ENCODE measurements around the gene TAC3. TPM values are rescaled to one million over a fixed set of nuclear protein-coding genes. Genes with fewer than 3 reads are reported as not detected.
"Not testable (repeated sequence)": the region's sequence is repeated elsewhere in the genome, so short reads cannot be mapped to it uniquely, and the experiment has no call there.

TAC3 gene
- total RNA-seq, 3 donors from 2014 or later (not counting 1 experiment from before 2014, with no cell fraction given): not detected

GRCh38 chr12:56978397-56979138 lies 37.8 kb downstream of the TAC3 start:
- DNase-seq (no peak), ATAC-seq (no peak)
- Mint-ChIP-seq H3K4me1 (no peaks in the 10 kb centered on the region), H3K36me3 (no peaks in the 10 kb centered on the region), H3K27me3 (ENCODE audit: low read depth in 2 of 2) (no peaks in the 10 kb centered on the region), H3K4me3 (no peak overlapping the region), H3K9me3 (no peaks in the 10 kb centered on the region), H3K27ac (no peak overlapping the region)
- no peaks in the 10 kb centered on the region for H3K4me1 ChIP-seq (ENCODE audit: control insufficient read depth, insufficient read depth, low read length)
- 96% methylated on average over 3 of the region's 3 CpGs for WGBS (ENCODE audit: insufficient coverage)
- no peaks in the 10 kb centered on the region for H3K9me3 ChIP-seq (ENCODE audit: control insufficient read depth, insufficient read depth, low read length)
- H3K36me3 ChIP-seq (ENCODE audit: control insufficient read depth, insufficient read depth, low read length): no peaks in the 10 kb centered on the region
- intact Hi-C loops (cut with micrococcal nuclease): no loop called here
- TF ChIP-seq CTCF (IDR thresholded peaks at IDR 0.05): no peak
- no peaks in the 10 kb centered on the region for H3K27me3 ChIP-seq (ENCODE audit: control insufficient read depth, insufficient read depth, low read length)
- no peak overlapping the region for H3K4me3 ChIP-seq (ENCODE audit: low read length)
- no peak overlapping the region for H3K27ac ChIP-seq (ENCODE audit: low read length)

DNA sequence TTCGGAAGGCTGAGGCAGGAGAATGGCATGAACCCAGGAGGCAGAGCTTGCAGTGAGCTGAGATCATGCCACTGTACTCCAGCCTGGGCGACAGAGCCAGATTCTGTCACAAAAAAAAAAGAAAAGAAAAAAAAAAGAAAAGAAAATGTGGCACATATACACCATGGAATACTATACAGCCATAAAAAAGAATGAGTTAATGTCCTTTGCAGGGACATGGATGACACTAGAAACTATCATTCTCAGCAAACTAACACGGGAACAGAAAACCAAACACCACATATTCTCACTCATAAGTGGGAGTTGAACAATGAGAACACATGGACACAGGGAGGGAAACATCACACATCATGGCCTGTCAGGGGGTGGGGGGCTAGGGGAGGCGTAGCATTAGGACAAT lies 39.0 kb downstream of the TAC3 start:
- H3K27ac Mint-ChIP-seq; H3K27me3 ChIP-seq (ENCODE audit: control insufficient read depth, insufficient read depth, low read length); H3K9me3 Mint-ChIP-seq; DNase-seq; H3K36me3 ChIP-seq (ENCODE audit: control insufficient read depth, insufficient read depth, low read length); ATAC-seq; H3K36me3 Mint-ChIP-seq; H3K4me3 Mint-ChIP-seq; H3K27ac ChIP-seq (ENCODE audit: low read length); H3K9me3 ChIP-seq (ENCODE audit: control insufficient read depth, insufficient read depth, low read length); H3K27me3 Mint-ChIP-seq (ENCODE audit: low read depth in 2 of 2); H3K4me1 Mint-ChIP-seq; H3K4me3 ChIP-seq (ENCODE audit: low read length); intact Hi-C loops (cut with micrococcal nuclease); H3K4me1 ChIP-seq (ENCODE audit: control insufficient read depth, insufficient read depth, low read length): not testable (repeated sequence)
- WGBS (ENCODE audit: insufficient coverage): 88% methylated on average over 3 of the region's 4 CpGs

- H3K27me3 ChIP-seq (ENCODE audit: control insufficient read depth, insufficient read depth, low read length); H3K36me3 Mint-ChIP-seq: not testable (repeated sequence)
- 100% methylated on average over 1 of the region's 3 CpGs for WGBS (ENCODE audit: insufficient coverage)
These were observed 42.1 kb downstream of the TAC3 start for GRCh38 chr12:56974224-56974623.

GRCh38 chr12:56968910-56969309 lies 47.4 kb downstream of the TAC3 start:
- H3K4me3 Mint-ChIP-seq; H3K9me3 ChIP-seq (ENCODE audit: control insufficient read depth, insufficient read depth, low read length); H3K27me3 ChIP-seq (ENCODE audit: control insufficient read depth, insufficient read depth, low read length); ATAC-seq; H3K9me3 Mint-ChIP-seq; intact Hi-C loops (cut with micrococcal nuclease); H3K36me3 Mint-ChIP-seq; H3K4me1 ChIP-seq (ENCODE audit: control insufficient read depth, insufficient read depth, low read length); H3K27ac ChIP-seq (ENCODE audit: low read length); H3K27ac Mint-ChIP-seq; H3K36me3 ChIP-seq (ENCODE audit: control insufficient read depth, insufficient read depth, low read length); DNase-seq; H3K4me3 ChIP-seq (ENCODE audit: low read length); H3K4me1 Mint-ChIP-seq: not testable (repeated sequence)
- WGBS (ENCODE audit: insufficient coverage): 69% methylated on average over 1 of the region's 6 CpGs
- H3K27me3 Mint-ChIP-seq (ENCODE audit: low read depth in 2 of 2): peaks cover 8 to 23% of the 10 kb centered on the region in 2 donors

More at GRCh38 chr12:56974224-56974623, 42.1 kb downstream of the TAC3 start:
- H3K9me3 Mint-ChIP-seq; DNase-seq; H3K4me3 ChIP-seq (ENCODE audit: low read length); intact Hi-C loops (cut with micrococcal nuclease); ATAC-seq; H3K36me3 ChIP-seq (ENCODE audit: control insufficient read depth, insufficient read depth, low read length); H3K9me3 ChIP-seq (ENCODE audit: control insufficient read depth, insufficient read depth, low read length); H3K4me1 ChIP-seq (ENCODE audit: control insufficient read depth, insufficient read depth, low read length); H3K27ac Mint-ChIP-seq; H3K4me3 Mint-ChIP-seq; H3K4me1 Mint-ChIP-seq; H3K27ac ChIP-seq (ENCODE audit: low read length): not testable (repeated sequence)
- H3K27me3 Mint-ChIP-seq (ENCODE audit: low read depth in 2 of 2): peaks cover 8 to 11% of the 10 kb centered on the region in 2 donors

GRCh38 chr12:56965997-56966642 lies 50.2 kb downstream of the TAC3 start:
- H3K9me3 ChIP-seq (ENCODE audit: control insufficient read depth, insufficient read depth, low read length); H3K4me3 ChIP-seq (ENCODE audit: low read length); H3K27ac ChIP-seq (ENCODE audit: low read length); ATAC-seq; DNase-seq; H3K9me3 Mint-ChIP-seq; H3K36me3 Mint-ChIP-seq; H3K36me3 ChIP-seq (ENCODE audit: control insufficient read depth, insufficient read depth, low read length); intact Hi-C loops (cut with micrococcal nuclease); H3K27me3 ChIP-seq (ENCODE audit: control insufficient read depth, insufficient read depth, low read length); H3K27ac Mint-ChIP-seq; H3K4me1 Mint-ChIP-seq; H3K4me3 Mint-ChIP-seq; H3K4me1 ChIP-seq (ENCODE audit: control insufficient read depth, insufficient read depth, low read length): not testable (repeated sequence)
- H3K27me3 Mint-ChIP-seq (ENCODE audit: low read depth in 2 of 2): peaks cover 8 to 18% of the 10 kb centered on the region in 2 donors
- 95% methylated on average over 15 of the region's 15 CpGs for WGBS (ENCODE audit: insufficient coverage)

DNA sequence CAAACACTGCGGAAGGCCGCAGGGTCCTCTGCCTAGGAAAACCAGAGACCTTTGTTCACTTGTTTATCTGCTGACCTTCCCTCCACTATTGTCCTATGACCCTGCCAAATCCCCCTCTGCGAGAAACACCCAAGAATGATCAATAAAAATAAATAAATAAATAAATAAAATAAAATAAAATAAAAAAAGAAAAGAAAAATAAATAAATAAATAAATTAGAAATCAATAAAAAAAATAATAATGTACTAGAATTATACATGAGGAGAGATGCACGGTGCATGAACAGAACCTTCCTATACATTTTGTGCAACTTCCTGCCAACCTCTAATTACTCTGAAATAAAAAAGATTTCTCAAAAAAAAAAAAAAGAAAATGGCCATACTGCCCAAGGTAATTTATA lies 51.2 kb downstream of the TAC3 start:
- H3K27ac Mint-ChIP-seq; H3K4me3 Mint-ChIP-seq; H3K4me1 ChIP-seq (ENCODE audit: control insufficient read depth, insufficient read depth, low read length); H3K27me3 ChIP-seq (ENCODE audit: control insufficient read depth, insufficient read depth, low read length); H3K9me3 Mint-ChIP-seq; H3K4me3 ChIP-seq (ENCODE audit: low read length); H3K27ac ChIP-seq (ENCODE audit: low read length); H3K4me1 Mint-ChIP-seq; ATAC-seq; DNase-seq; H3K9me3 ChIP-seq (ENCODE audit: control insufficient read depth, insufficient read depth, low read length); intact Hi-C loops (cut with micrococcal nuclease); H3K36me3 ChIP-seq (ENCODE audit: control insufficient read depth, insufficient read depth, low read length); H3K36me3 Mint-ChIP-seq: not testable (repeated sequence)
- peaks cover 4 to 15% of the 10 kb centered on the region in 2 donors for H3K27me3 Mint-ChIP-seq (ENCODE audit: low read depth in 2 of 2)
- WGBS (ENCODE audit: insufficient coverage): 100% methylated on average over 1 of the region's 4 CpGs

DNA sequence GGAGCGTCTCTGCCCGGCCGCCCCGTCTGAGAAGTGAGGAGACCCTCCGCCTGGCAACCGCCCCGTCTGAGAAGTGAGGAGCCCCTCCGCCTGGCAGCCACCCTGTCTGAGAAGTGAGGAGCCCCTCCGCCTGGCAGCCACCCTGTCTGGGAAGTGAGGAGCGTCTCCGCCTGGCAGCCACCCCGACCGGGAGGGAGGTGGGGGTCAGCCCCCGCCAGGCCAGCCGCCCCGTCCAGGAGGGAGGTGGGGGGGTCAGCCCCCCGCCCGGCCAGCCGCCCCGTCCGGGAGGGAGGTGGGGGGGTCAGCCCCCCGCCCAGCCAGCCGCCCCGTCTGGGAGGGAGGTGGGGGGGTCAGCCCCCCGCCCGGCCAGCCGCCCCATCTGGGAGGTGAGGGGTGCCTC lies 52.8 kb downstream of the TAC3 start:
- WGBS (ENCODE audit: insufficient coverage): 100% methylated on average over 2 of the region's 27 CpGs
- H3K9me3 Mint-ChIP-seq; H3K4me3 Mint-ChIP-seq; H3K4me1 ChIP-seq (ENCODE audit: control insufficient read depth, insufficient read depth, low read length); H3K27ac ChIP-seq (ENCODE audit: low read length); H3K9me3 ChIP-seq (ENCODE audit: control insufficient read depth, insufficient read depth, low read length); H3K4me3 ChIP-seq (ENCODE audit: low read length); H3K4me1 Mint-ChIP-seq; H3K36me3 ChIP-seq (ENCODE audit: control insufficient read depth, insufficient read depth, low read length); H3K27ac Mint-ChIP-seq; ATAC-seq; H3K27me3 ChIP-seq (ENCODE audit: control insufficient read depth, insufficient read depth, low read length); DNase-seq; H3K36me3 Mint-ChIP-seq; H3K27me3 Mint-ChIP-seq (ENCODE audit: low read depth in 2 of 2); intact Hi-C loops (cut with micrococcal nuclease): not testable (repeated sequence)
